HG03039 (cell line): Measurements from ENCODE around the gene TIGD1.

Source experiments
- ATAC-seq: cut with Tn5 transposase; IDR thresholded peaks from one replicate; pipeline ENCODE4 v1.9.1; 2021; ENCODE audit warnings: mild to moderate bottlenecking, moderate library complexity; ENCODE audit not compliant: unreplicated experiment

Gene TIGD1

DNA sequence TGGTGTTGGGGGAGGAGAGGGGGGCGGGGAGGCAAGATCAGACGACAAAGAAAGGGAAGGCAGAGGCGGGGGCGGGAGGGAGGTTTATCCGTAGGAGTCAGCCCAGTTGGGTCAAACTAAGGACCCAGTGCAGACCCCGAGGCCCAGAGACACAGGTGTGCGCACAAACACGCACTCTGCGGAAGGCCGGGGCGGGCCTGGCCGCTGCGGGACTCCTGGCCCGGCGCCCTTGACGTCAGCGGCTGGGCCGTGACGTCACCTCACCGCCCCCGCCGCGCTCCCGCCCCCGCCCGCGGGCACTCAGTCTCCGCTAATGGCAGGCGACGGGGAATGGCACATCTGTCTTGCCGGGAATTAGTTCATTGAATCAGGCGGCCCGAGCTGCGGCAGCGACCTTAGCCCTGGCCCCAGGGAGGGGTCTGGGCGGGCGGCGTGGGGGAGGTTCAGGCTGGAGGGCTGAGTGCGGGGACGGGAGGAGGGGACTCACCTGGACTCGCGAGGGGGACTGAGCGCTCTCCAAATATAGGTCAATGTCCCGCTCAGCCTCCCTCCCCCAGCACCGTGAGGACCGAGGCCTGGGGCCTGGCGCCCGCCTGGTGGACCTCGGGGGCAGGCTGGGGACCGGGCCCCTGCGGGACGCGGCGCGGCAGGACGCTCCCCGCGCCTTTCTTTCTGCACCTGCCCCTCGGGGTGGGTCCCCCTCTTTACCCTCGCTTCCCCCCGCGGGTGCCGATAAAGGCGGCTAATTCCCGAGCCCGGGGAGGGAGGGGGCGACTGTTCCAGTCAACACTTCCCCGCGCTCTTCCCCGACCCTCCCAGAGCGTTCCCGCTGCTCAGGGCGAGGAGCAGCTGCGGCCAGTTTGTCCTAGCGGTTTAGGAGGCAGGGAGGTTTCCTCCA, 47.2 kb downstream of the TIGD1 start:
- no peak for ATAC-seq

DNA sequence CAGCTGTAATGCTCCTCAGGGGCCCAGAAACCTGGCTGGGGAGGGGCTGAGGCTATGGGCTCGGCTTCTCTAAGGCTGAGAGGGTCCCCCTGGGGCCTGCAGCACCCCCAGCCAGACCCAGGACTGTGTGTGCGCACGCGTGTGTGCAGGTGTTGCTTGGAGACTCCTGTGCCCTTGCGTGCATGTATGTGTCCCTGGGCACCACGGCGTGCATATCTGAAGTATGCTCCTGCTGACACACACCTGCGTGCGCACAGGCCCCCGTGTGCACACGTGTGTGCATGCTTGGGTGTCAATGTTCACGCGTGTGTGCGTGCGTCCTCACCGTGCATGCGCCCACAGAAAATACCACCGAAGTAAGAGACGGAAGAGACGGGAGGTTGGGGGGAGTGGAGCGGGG, 47.8 kb downstream of the TIGD1 start:
- no peak for ATAC-seq

DNA sequence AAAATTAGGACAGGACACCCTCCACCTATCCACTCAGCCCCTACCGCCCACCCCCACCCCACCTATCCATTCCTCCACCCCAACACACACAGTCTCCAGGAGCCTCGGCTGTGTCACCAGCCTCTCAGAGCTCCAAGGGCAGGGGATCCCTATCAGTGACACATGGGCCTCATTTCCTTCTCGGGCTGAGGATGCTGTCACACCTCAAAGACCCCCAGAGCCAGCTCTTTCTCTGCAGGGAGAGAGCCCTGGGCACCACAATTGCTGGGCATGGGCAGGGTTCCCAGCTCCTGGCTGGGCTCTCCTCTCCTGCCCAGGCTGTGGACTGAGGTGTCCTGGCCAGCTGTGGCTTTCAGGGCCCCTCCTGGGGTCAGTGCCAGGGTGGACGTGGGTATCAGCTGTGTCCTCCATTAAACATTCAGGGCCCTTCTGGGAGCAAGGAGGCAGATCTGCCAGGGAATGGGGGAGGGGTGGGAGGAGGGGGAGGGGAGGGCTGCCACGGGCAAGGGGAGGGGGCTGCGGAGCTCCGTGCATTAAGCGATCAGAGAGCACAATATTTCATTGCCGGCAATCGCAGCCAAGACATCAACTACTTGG, 48.5 kb downstream of the TIGD1 start:
- ATAC-seq: no peak

DNA sequence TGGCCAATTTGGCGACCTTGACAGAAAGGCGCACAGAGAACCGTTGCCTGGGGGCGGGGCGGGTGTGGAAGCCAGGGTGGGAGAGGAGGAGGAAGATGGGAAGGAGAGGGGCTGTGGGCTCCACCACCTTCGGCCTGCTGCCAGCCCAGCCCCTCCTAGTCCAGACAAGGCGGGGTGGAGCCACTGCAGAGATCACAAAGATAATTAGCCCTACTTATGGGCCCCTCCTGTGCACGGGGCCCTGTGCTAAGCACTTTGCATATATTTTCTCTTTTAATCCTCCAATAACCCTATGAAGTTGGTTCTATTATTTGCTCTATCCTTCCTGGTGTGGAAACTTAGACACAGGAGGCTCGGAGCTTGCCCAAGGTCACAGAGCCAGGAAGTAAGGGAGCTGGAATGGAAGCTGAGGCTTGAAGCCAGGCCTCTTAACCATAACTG, 49.0 kb downstream of the TIGD1 start:
- no peak for ATAC-seq

DNA sequence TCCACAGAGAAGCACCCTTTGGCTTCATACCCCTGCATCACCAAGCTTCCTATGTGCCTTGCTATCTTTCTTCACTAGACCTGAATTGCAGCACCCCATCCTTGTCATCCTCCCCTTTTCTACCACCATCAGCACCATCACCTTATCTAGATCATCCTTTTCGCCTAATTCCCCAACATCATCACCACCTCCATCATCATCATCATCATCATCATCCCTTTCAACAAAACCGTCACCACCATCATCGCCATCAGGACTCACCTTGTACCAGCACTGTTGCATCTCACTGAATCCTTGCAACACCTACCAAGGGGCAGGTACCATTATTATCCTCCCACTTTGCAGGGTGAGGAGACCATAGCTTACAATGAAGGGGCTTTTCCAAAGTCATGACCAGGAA, 51.9 kb downstream of the TIGD1 start:
- no peak for ATAC-seq
